HG02970 (cell line): ENCODE measurements around the gene HMGN4.
"Not testable (repeated sequence)": the region's sequence is repeated elsewhere in the genome, so short reads cannot be mapped to it uniquely, and the experiment has no call there.

ENCODE experiments used
- ATAC-seq: cut with Tn5 transposase; IDR thresholded peaks from one replicate; pipeline ENCODE4 v1.9.1; 2021; ENCODE audit warnings: mild to moderate bottlenecking, moderate library complexity, moderate number of reproducible peaks; ENCODE audit not compliant: unreplicated experiment, low FRiP score

HMGN4 gene

DNA sequence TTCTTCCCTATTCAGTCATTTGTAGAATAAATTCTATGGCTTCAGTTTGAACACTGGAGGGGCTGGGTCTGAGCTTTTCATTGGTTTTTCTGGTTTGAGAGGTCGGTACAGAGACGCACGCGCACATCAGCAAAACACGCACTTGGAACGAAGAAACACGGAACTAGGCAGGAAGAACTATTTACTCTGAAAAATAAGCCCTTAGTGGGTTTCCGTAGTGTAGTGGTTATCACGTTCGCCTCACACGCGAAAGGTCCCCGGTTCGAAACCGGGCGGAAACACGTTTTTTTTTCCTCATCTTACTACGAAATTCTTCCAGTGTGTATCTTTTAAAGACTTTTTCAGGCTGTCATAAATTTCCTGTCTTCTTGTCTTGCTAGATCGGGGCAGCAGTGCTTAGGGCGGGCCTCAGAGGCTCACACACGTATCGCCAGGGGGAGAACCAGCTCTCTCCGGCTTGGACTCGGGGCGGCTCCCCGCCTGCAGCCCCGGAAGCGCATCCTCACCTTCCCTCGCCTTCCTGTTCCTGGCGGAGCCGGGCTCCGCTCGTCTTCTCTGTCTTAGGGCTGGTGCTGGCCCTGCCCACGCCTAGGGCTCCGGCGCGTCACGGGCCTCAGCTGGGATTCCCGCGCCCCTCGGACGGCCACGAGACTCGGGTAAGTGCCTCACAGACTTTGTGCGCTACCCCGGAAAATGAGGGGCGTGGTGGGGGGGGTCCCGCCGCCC is at the start of gene HMGN4:
Gene HMGN4, plus strand, starts transcription at position 521 of the 726 bp plus-strand sequence. CDS start 6,841 bp downstream, outside the sequence.
- ATAC-seq, result peak; percentile 51

GRCh38 chr6:26489996-26490964 is 47.9 kb upstream of the HMGN4 start:
- no peak for ATAC-seq

- ATAC-seq, result no peak
These were observed 46.6 kb upstream of the HMGN4 start for GRCh38 chr6:26491604-26492003.

DNA sequence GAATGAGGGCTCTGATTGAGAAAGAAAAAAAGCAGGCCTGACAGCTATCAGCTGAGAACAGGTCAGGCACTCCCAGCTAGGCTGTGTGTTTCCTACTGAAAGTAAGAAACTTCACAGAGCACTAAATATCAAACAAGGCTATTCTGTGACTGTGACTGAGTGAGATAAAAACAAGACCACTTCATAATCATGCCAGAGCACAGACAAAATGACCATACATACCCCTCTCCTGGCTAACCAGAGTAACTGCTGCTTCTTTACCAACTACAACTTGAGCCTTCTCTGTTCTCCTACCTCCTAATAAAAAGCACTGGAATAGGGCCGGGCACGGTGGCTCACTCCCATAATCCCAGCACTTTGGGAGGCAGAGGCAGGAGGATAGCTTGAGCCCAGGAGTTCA is 44.9 kb upstream of the HMGN4 start:
- no peak for ATAC-seq

DNA sequence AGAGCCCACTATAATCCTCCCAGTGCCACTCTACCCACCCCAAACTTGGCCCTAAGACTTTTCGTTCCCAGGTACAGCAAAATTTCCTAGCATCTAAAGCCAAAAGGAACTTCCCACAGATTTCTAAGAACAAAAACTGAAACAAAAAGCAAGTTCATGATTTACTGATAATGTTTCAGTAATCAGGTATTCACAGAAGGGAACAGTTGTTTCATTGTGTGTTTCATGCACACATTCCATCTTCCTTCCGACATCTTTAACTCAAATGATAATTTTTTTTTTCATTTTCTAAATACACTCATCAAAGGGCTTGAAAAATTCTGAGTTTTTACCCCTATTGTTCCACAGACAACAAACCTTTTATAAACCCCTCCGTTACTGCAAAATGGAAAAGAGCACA is 44.0 kb upstream of the HMGN4 start:
- no peak for ATAC-seq

GRCh38 chr6:26495281-26495680 is 42.9 kb upstream of the HMGN4 start:
- ATAC-seq, result no peak

DNA sequence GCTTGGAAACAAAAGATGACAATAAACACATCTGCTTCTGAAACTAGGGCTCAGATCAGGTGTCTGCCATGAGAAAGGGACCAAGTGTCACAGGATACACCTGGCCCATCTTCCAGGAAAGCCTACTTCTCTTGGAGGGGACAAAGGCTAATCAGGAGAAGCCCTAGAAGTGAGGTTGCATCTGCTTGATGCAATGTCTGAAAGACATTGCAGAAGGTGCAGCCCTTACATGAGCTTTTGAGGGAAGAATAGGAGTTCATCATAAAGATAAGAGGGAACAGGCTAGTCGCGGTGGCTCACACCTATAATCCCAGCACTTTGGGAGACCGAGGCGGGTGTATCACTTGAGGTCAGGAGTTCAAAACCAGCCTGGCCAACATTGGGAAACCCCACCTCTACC is 40.6 kb upstream of the HMGN4 start:
- ATAC-seq, result no peak

DNA sequence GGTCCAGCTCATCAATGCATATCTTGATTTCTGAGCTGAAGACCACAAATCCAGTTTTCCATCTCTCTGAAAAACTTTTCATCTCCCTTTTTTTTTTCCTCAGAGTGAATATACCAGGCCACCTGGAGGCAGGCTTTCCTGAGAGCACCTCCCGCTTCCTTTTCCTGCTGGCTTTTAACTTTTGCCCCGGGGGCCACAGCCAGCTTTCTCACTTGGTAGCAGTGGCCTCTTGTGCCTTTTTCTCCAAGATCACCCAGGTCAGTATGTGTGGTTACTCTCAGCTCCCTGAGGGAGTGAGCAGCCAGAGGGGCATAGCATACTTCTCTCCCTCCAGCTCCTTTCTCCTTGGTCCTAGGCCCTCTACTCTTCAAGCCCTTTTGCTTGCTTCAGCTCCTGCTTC is 38.1 kb upstream of the HMGN4 start, which contains the start of gene BTN1A1:
Gene BTN1A1, plus strand, starts transcription at position 202 of the 400 bp plus-strand sequence. CDS start 984 bp downstream, outside the sequence.
- no peak for ATAC-seq

DNA sequence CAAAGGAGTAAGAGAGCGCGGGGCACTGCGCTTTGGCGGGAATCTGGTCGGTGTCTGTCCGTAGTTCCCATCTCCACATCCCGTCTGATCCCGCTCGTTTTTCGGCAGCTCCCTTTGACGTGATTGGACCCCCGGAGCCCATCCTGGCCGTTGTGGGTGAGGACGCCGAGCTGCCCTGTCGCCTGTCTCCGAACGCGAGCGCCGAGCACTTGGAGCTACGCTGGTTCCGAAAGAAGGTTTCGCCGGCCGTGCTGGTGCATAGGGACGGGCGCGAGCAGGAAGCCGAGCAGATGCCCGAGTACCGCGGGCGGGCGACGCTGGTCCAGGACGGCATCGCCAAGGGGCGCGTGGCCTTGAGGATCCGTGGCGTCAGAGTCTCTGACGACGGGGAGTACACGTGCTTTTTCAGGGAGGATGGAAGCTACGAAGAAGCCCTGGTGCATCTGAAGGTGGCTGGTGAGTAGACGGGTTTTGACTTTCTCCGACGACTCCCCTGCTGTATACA is 36.6 kb upstream of the HMGN4 start:
- ATAC-seq, result no peak

DNA sequence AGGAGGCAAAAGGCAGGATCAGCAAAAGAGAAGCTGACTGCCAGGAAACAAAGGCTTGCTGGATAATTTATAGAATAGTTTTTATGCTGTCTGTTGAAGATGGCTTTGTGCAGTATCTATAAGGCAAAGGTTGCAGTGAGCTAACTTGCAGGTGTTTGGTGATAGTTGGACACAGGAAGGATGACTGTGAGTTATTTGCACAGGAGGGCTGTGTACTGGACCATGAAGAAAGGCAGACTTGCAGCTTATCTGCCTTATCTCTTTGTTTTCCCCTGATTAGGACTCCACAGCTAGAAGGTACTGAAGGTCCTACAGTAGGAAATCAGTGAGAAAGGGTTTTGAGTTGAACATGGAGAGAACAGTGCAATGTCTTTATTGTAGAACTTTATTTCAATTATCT is 36.0 kb upstream of the HMGN4 start:
- ATAC-seq, result no peak

- no peak for ATAC-seq
These were observed 35.5 kb upstream of the HMGN4 start for GRCh38 chr6:26502626-26503025.

DNA sequence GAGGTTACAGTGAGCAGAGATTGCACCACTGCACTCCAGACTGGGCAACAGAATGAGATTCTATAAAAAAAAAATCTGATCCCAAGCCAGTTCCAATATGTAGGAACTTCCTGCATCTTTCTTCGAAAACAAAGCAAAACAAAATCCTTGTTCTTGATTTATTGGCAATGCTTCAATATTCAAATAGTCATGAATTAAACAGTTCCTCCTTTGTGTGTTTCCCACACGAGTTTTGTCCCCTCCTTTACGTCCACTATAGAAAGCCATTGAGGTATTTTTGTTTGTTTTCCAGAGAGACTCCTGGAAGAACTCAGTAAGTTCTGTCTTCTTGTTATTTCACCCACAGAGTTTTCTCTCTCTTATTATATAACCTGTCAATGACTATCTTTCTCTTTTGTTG is 30.5 kb upstream of the HMGN4 start:
- ATAC-seq, result no peak

GRCh38 chr6:26511033-26511432 is 27.1 kb upstream of the HMGN4 start:
- ATAC-seq, result not testable (repeated sequence)

- ATAC-seq, result no peak
These were observed 23.2 kb upstream of the HMGN4 start for GRCh38 chr6:26514984-26515383.

DNA sequence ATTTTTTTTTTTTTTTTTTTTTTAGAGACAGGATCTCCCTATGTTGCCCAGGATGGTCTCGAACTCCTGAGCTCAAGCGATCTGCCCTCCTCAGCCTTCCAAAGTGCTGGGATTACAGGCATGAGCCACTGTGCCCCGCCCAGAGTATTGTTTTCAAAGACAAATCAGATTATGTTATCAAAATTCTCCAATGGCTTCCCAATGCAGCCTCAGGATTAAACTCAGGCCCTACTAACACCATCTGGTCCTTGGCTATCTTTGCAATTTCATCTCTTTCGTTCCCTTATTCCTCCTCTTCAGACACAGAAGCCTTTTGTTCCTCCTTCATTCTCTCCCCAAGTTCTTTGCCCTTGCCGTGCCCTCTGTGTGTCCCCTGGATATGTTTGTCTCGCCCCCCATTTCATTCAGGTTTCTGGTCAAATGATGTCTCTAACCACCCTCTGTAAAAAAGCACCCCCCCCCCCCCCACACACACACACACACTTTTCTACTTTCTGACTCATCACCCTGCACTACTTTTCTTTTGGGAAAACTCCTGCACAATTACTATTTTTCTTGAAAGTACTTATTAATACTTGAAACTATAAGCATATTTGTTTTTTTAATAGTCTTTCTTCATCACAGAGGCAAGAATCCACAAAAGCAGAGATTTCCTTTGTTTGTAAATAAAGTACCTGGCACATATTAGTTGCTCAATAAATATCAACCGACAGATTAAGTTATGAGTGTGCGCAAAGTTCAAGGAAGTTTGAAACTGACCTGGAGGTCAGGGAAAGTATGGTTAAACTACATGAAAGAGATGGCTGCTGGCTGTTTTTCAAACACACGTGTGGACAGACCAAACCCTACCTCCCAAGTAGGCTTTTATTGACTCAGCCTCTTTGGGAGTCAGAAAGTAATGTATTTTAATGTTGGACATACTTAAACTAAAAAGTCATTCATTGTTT is 21.4 kb upstream of the HMGN4 start:
- no peak for ATAC-seq

DNA sequence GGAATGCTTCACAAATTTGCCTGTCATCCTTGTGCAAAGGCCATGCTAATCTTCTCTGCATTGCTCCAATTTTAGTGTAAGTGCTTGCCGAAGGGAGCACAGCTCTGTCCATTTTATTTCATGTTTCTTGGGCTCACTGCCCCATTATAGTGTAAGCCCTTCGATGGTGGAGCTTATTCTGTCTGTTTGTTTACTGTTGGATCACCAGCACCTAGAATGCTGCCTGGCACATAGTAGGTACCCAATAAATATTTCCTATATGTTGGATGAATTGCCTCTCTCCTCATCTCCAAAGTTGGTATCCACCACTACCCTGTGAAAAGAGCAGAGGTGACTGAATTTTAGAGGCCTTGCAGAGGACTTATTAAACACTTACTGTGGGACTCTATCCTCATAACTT is 18.8 kb upstream of the HMGN4 start:
- ATAC-seq, result no peak

DNA sequence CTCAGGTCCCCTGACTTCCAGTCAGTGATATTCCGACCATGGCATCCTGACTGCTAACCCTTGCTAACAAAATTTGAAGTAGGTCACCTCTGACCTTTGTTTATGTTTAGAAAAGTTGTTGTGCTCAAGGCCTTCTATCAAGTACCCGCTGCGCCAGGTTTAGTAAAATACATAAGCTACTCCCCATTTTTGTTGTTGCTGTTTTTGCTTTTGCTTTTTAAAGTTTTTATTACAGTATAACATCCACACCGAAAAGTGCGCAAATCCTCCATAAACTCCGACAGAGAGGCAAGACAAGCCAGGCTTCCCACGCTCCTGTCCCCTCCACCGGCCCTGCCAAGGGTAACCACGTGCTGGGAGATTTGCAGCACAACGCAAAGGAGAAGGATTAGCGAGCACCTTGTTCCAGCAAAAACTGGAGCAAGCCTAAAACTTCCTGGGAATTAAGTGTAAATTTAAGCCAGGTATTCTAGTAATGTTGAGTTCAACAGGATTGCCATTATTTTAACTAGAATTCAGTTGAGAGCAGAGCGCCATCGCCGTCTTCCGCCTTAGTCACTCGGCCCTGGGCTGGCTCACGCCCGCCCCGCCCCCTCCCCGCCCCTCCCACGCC is 17.8 kb upstream of the HMGN4 start:
- ATAC-seq, result peak; percentile 32

GRCh38 chr6:26520850-26521599 is 17.1 kb upstream of the HMGN4 start:
- peak; percentile 53 for ATAC-seq
